Upper lobe of right lung (tissue), 1 donor: ENCODE measurements around the gene CEP72. TPM values are rescaled to one million over a fixed set of nuclear protein-coding genes. Genes with fewer than 3 reads are reported as not detected.

Experiments
- ATAC-seq: fragments of 200-7000 bp; cut with Tn5 transposase; one replicate; pipeline ENCODE4 v1.9.1; 2020; ENCODE audit warnings: mild to moderate bottlenecking, moderate library complexity
- DNase-seq: peaks from one replicate; pipeline ENCODE4 v3.0.0-alpha.2; 2020
- H3K27ac ChIP-seq: fragments of 200-600 bp; one replicate; pipeline ENCODE4 v1.8.0; 2022
- H3K27me3 ChIP-seq: fragments of 200-600 bp; one replicate; pipeline ENCODE4 v1.8.0; 2022; ENCODE audit warnings: mild to moderate bottlenecking
- H3K36me3 ChIP-seq: fragments of 200-600 bp; one replicate; pipeline ENCODE4 v1.8.0; 2022
- H3K4me1 ChIP-seq: fragments of 200-600 bp; one replicate; pipeline ENCODE4 v1.8.0; 2022
- H3K4me3 ChIP-seq: fragments of 200-600 bp; one replicate; pipeline ENCODE4 v1.8.0; 2022; ENCODE audit warnings: mild to moderate bottlenecking
- H3K9me3 ChIP-seq: fragments of 200-600 bp; one replicate; pipeline ENCODE4 v1.8.0; 2022
- intact Hi-C: fragments of 100-400 bp; cut with DNase I; formaldehyde crosslinking; loops from one replicate; pipeline ENCODE4 v1.11.0; 2022
- total RNA-seq: library from RNA; stranded (reverse); fragmentation: NEBNext Ultra II Directional; extraction: Animal tissue kit (Norgen Biotek cat#: 25700); gene quantifications from one replicate; pipeline ENCODE4 v1.2.1, GENCODE V29; 2021
- TF ChIP-seq, protein P1 (sequence below): fragments of 200-600 bp; IDR thresholded peaks from one replicate; pipeline ENCODE4 v1.8.0; 2022; ENCODE audit warnings: antibody characterized with exemption
- donor health status: DM: no; HTN: yes; CAD: no; lungs with severe emphysema.

Gene CEP72
- total RNA-seq, 1 donor from 2014 or later, result 13.2 TPM

GRCh38 chr5:639584-640213 is 27.6 kb downstream of the CEP72 start:
- Histone ChIP-seq H3K9me3 (no peaks in the 10 kb centered on the region), H3K27me3 (no peaks in the 10 kb centered on the region), H3K36me3 (peaks cover 23% of the 10 kb centered on the region), H3K4me3 (no peak overlapping the region), H3K27ac (no peak overlapping the region), H3K4me1 (no peaks in the 10 kb centered on the region)
- ATAC-seq (no peak), DNase-seq (peak; percentile 60)
- intact Hi-C loops, result no loop called here
- TF ChIP-seq, protein P1, sequence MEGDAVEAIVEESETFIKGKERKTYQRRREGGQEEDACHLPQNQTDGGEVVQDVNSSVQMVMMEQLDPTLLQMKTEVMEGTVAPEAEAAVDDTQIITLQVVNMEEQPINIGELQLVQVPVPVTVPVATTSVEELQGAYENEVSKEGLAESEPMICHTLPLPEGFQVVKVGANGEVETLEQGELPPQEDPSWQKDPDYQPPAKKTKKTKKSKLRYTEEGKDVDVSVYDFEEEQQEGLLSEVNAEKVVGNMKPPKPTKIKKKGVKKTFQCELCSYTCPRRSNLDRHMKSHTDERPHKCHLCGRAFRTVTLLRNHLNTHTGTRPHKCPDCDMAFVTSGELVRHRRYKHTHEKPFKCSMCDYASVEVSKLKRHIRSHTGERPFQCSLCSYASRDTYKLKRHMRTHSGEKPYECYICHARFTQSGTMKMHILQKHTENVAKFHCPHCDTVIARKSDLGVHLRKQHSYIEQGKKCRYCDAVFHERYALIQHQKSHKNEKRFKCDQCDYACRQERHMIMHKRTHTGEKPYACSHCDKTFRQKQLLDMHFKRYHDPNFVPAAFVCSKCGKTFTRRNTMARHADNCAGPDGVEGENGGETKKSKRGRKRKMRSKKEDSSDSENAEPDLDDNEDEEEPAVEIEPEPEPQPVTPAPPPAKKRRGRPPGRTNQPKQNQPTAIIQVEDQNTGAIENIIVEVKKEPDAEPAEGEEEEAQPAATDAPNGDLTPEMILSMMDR, result no peak

- H3K4me3 ChIP-seq, result no peak overlapping the region
- H3K27ac ChIP-seq, result no peak overlapping the region
- TF ChIP-seq, protein P1, result no peak
- no peaks in the 10 kb centered on the region for H3K4me1 ChIP-seq
- peaks cover 19% of the 10 kb centered on the region for H3K36me3 ChIP-seq
- ATAC-seq (no peak), DNase-seq (peak; percentile 58)
- H3K9me3 ChIP-seq, result no peaks in the 10 kb centered on the region
- intact Hi-C loops, result no loop called here
- H3K27me3 ChIP-seq, result no peaks in the 10 kb centered on the region
Measured at GRCh38 chr5:640461-641330, 28.6 kb downstream of the CEP72 start.

DNA sequence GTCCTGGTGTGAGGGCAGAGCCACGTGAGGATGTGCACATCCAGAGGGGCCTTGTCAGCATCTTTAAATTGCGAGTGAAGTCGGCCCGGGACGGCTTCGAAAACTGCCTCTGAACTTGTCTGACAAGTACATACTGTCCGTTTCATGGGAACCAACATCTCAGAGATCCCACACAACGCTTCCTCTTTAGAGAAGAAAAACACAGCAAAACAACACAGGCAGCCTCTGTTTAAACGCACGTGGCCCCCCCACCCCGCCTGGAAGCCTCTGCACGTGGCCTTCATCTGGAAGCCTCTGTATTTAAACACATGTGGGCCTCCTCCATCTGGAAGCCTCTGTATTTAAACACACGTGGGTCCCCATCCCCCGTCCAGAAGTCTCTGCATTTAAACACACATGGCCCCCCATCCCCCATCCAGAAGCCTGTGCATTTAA is 29.2 kb downstream of the CEP72 start:
- Histone ChIP-seq H3K9me3 (no peaks in the 10 kb centered on the region), H3K4me3 (no peak overlapping the region), H3K4me1 (no peaks in the 10 kb centered on the region), H3K27ac (no peak overlapping the region), H3K36me3 (peaks cover 17% of the 10 kb centered on the region), H3K27me3 (no peaks in the 10 kb centered on the region)
- no peak for DNase-seq
- TF ChIP-seq, protein P1, result no peak
- intact Hi-C loops, result no loop called here
- ATAC-seq, result no peak

GRCh38 chr5:642481-642880 is 30.3 kb downstream of the CEP72 start:
- Histone ChIP-seq H3K4me3 (no peak overlapping the region), H3K27me3 (no peaks in the 10 kb centered on the region), H3K4me1 (no peaks in the 10 kb centered on the region), H3K27ac (no peak overlapping the region), H3K9me3 (no peaks in the 10 kb centered on the region), H3K36me3 (peaks cover 16% of the 10 kb centered on the region)
- DNase-seq, result peak; percentile 56
- intact Hi-C loops, result no loop called here
- TF ChIP-seq, protein P1, result no peak
- ATAC-seq, result no peak

GRCh38 chr5:643351-643801 is 31.2 kb downstream of the CEP72 start:
- H3K36me3 ChIP-seq, result peaks cover 15% of the 10 kb centered on the region
- DNase-seq (peak; percentile 48), ATAC-seq (no peak)
- H3K4me1 ChIP-seq, result no peaks in the 10 kb centered on the region
- no peak overlapping the region for H3K4me3 ChIP-seq
- no peak overlapping the region for H3K27ac ChIP-seq
- TF ChIP-seq, protein P1, result no peak
- no peaks in the 10 kb centered on the region for H3K27me3 ChIP-seq
- no peaks in the 10 kb centered on the region for H3K9me3 ChIP-seq
- intact Hi-C loops, result no loop called here
